Nephron (organoid): ENCODE measurements around the gene C1QTNF4.
"Not testable (repeated sequence)": the region's sequence is repeated elsewhere in the genome, so short reads cannot be mapped to it uniquely, and the experiment has no call there.

Experiments
- H3K27ac Mint-ChIP-seq, 3 experiments: 2 replicates each; pipeline ENCODE4 v1.8.0; 2020; ENCODE audit warnings: mixed read lengths in 3 of 3, mild to moderate bottlenecking in 2 of 3, moderate library complexity in 1 of 3
- H3K27me3 Mint-ChIP-seq: 2 replicates; pipeline ENCODE4 v1.8.0; 2021; ENCODE audit warnings: low read depth, mild to moderate bottlenecking, moderate library complexity, mixed read lengths
- H3K36me3 Mint-ChIP-seq: 2 replicates; pipeline ENCODE4 v1.8.0; 2020; ENCODE audit warnings: low read depth, mixed read lengths
- H3K4me1 Mint-ChIP-seq: 2 replicates; pipeline ENCODE4 v1.8.0; 2020; ENCODE audit warnings: mixed read lengths
- H3K4me3 Mint-ChIP-seq, 3 experiments: 2 replicates each; pipeline ENCODE4 v1.8.0; 2020; ENCODE audit warnings: mild to moderate bottlenecking in 3 of 3, mixed read lengths in 3 of 3, moderate library complexity in 2 of 3
- H3K9me3 Mint-ChIP-seq: 2 replicates; pipeline ENCODE4 v1.8.0; 2020; ENCODE audit warnings: mixed read lengths
- CTCF ChIP-seq, 3 experiments: fragments of 200-600 bp; sonication (generic); IDR thresholded peaks; one replicate each; pipeline ENCODE4 v1.5.0; 2021; ENCODE audit warnings: antibody characterized with exemption in 3 of 3; ENCODE audit not compliant: unreplicated experiment in 3 of 3

The C1QTNF4 gene

GRCh38 chr11:47593934-47594855 is at the start of gene C1QTNF4:
TSS of gene C1QTNF4 (minus strand) at chr11:47594411. CDS start at chr11:47590810, 3,601 bp downstream.
- Mint-ChIP-seq H3K27me3 (peaks cover 28% of the 10 kb centered on the region), H3K4me3 (peak within 1 kb of the TSS; percentile 79 to 84 (median 82)), H3K9me3 (no peaks in the 10 kb centered on the region), H3K27ac (no peak within 1 kb of the TSS), H3K4me1 (peaks cover 18% of the 10 kb centered on the region), H3K36me3 (peaks cover under 1% of the 10 kb centered on the region)
- TF ChIP-seq CTCF (IDR thresholded peaks at IDR 0.05; ENCODE audit: unreplicated experiment in 3 of 3) = no peak

- peak within 1 kb of the TSS; percentile 75 to 96 (median 94) for H3K27ac Mint-ChIP-seq
- TF ChIP-seq CTCF (IDR thresholded peaks at IDR 0.05; ENCODE audit: unreplicated experiment in 3 of 3) = peak in 1 of 3 experiments; percentile 27
- H3K27me3 Mint-ChIP-seq = no peaks in the 10 kb centered on the region
- no peaks in the 10 kb centered on the region for H3K9me3 Mint-ChIP-seq
- H3K4me3 Mint-ChIP-seq = peak within 1 kb of the TSS; percentile 93 to 98 (median 97)
- peaks cover 12% of the 10 kb centered on the region for H3K4me1 Mint-ChIP-seq
- H3K36me3 Mint-ChIP-seq = peaks cover 18% of the 10 kb centered on the region
Measured at GRCh38 chr11:47642099-47642855, 48.1 kb upstream of the C1QTNF4 start, which contains the start of gene MTCH2. TSS of gene MTCH2 (minus strand) at chr11:47642559. CDS start at chr11:47642465, 94 bp downstream.

GRCh38 chr11:47641600-47642098 is 47.4 kb upstream of the C1QTNF4 start:
- no peak for TF ChIP-seq CTCF (IDR thresholded peaks at IDR 0.05; ENCODE audit: unreplicated experiment in 3 of 3)
- peaks cover 12% of the 10 kb centered on the region for H3K4me1 Mint-ChIP-seq
- peaks cover 22% of the 10 kb centered on the region for H3K36me3 Mint-ChIP-seq
- no peaks in the 10 kb centered on the region for H3K9me3 Mint-ChIP-seq
- H3K27me3 Mint-ChIP-seq = no peaks in the 10 kb centered on the region
- peak overlapping the region; percentile 75 to 96 (median 88) for H3K27ac Mint-ChIP-seq
- peak overlapping the region; percentile 93 to 98 (median 97) for H3K4me3 Mint-ChIP-seq

- Mint-ChIP-seq H3K4me1 (peaks cover 12% of the 10 kb centered on the region), H3K36me3 (peaks cover 25% of the 10 kb centered on the region), H3K4me3 (peak overlapping the region; percentile 93 to 98 (median 97)), H3K27ac (peak overlapping the region in 1 of 3 experiments; percentile 96)
- H3K27me3 Mint-ChIP-seq, H3K9me3 Mint-ChIP-seq: not testable (repeated sequence)
Measured at GRCh38 chr11:47640506-47640905, 46.3 kb upstream of the C1QTNF4 start.

GRCh38 chr11:47636331-47636730 is 42.1 kb upstream of the C1QTNF4 start:
- not testable (repeated sequence) for H3K9me3 Mint-ChIP-seq, H3K27me3 Mint-ChIP-seq, H3K4me3 Mint-ChIP-seq, H3K27ac Mint-ChIP-seq, H3K4me1 Mint-ChIP-seq
- H3K36me3 Mint-ChIP-seq = peaks cover 56% of the 10 kb centered on the region

GRCh38 chr11:47631473-47631872 is 37.3 kb upstream of the C1QTNF4 start:
- H3K27me3 Mint-ChIP-seq = no peaks in the 10 kb centered on the region
- H3K9me3 Mint-ChIP-seq = no peaks in the 10 kb centered on the region
- TF ChIP-seq CTCF (IDR thresholded peaks at IDR 0.05; ENCODE audit: unreplicated experiment in 3 of 3) = no peak
- peaks cover 72% of the 10 kb centered on the region for H3K36me3 Mint-ChIP-seq
- H3K4me3 Mint-ChIP-seq = no peak overlapping the region
- no peaks in the 10 kb centered on the region for H3K4me1 Mint-ChIP-seq
- H3K27ac Mint-ChIP-seq = no peak overlapping the region
